Kidney (tissue), 14 donors: Measurements from ENCODE around the gene DAZAP1. TPM values are rescaled to one million over a fixed set of nuclear protein-coding genes. Genes with fewer than 3 reads are reported as not detected.
A peak's percentile ranks its signal among the peaks of the same experiment; 100 is the strongest.

ENCODE experiments used
- DNase-seq, 5 donors: peaks; one replicate each; pipeline ENCODE4 v3.0.0-alpha.2; 2013 to 2020
- FAIRE-seq: peaks from 2 replicates; lab custom pipeline; 2012; peaks lifted over from hg19 to GRCh38; lab: Jason Lieb, UNC
- H3K27ac ChIP-seq, 2 donors: one replicate each; pipeline ENCODE4 v1.7.0; 2013; ENCODE audit warnings: low read depth in 2 of 2, low read length in 2 of 2, inconsistent platforms in 1 of 2
- H3K27me3 ChIP-seq: one replicate; pipeline ENCODE4 v1.7.1; 2013; ENCODE audit warnings: low read length, inconsistent platforms; ENCODE audit not compliant: control insufficient read depth, insufficient read depth
- H3K36me3 ChIP-seq, 3 donors: one replicate each; pipeline versions ENCODE4 v1.7.0 to v1.7.1; 2013; ENCODE audit warnings: low read length in 3 of 3, control low read depth in 1 of 3, inconsistent platforms in 1 of 3; ENCODE audit not compliant: insufficient read depth in 3 of 3, control insufficient read depth in 2 of 3
- H3K4me1 ChIP-seq, 3 donors: one replicate each; pipeline versions ENCODE4 v1.7.0 to v1.7.1; 2013; ENCODE audit warnings: low read length in 3 of 3, inconsistent platforms in 1 of 3, low read depth in 1 of 3; ENCODE audit not compliant: control insufficient read depth in 2 of 3, insufficient read depth in 2 of 3
- H3K4me3 ChIP-seq, 3 donors: one replicate each; pipeline versions ENCODE4 v1.7.0 to v1.8.1; 2013; ENCODE audit warnings: low read length in 3 of 3, control low read depth in 1 of 3, inconsistent platforms in 1 of 3
- H3K9ac ChIP-seq, 3 donors: one replicate each; pipeline versions ENCODE4 v1.7.0 to v1.7.1; 2013; ENCODE audit warnings: low read length in 3 of 3, control low read depth in 1 of 3, inconsistent platforms in 1 of 3
- H3K9me3 ChIP-seq, 3 donors: one replicate each; pipeline versions ENCODE4 v1.7.0 to v1.7.1; 2013; ENCODE audit warnings: low read length in 3 of 3, control low read depth in 1 of 3, inconsistent platforms in 1 of 3; ENCODE audit not compliant: control insufficient read depth in 2 of 3, insufficient read depth in 1 of 3
- CTCF ChIP-seq: IDR thresholded peaks from 3 replicates; pipeline ENCODE4 v1.5.1; 2012; ENCODE audit warnings: mild to moderate bottlenecking, moderate library complexity, borderline replicate concordance; ENCODE audit not compliant: insufficient read depth; ENCODE audit errors: extremely low read depth
- intact Hi-C: fragments of 100-400 bp; cut with DNase I; formaldehyde crosslinking; loops from one replicate; pipeline ENCODE4 v1.11.1; 2022
- polyA plus RNA-seq: library from polyadenylated mRNA; stranded (reverse); fragments of 350-450 nt; fragmentation: Illumina TruSeq; extraction: RNeasy Lipid Tissue Mini Kit (QIAGEN cat#74804); gene quantifications from one replicate; pipeline ENCODE4 v1.2.3, GENCODE V29; 2014; ENCODE audit warnings: low read depth, low replicate concordance; ENCODE audit not compliant: insufficient read depth
- total RNA-seq: library from RNA; stranded (reverse); fragmentation: NEBNext Ultra II Directional; extraction: Animal tissue kit (Norgen Biotek cat#: 25700); gene quantifications from one replicate; pipeline ENCODE4 v1.2.1, GENCODE V29; 2021
- donor health status: control.
- donor health status: control.
- donor health status: control.
- donor health status: control.
- donor health status: control.
- donor health status: DM: yes; HTN: yes; CAD: no.
- donor health status: Normal renal cell carcinoma (clear cell type).

The DAZAP1 gene
- total and polyA plus RNA-seq, 2 donors from 2014 or later, result 47.7 to 98.5 TPM

- H3K9ac ChIP-seq, result no peak overlapping the region
- H3K36me3 ChIP-seq, result peaks cover 0 to 16% (median 9%) of the 10 kb centered on the region in 3 donors
- DNase-seq, result no peak
- intact Hi-C loops, result no loop called here
- H3K27me3 ChIP-seq, result no peaks in the 10 kb centered on the region
- TF ChIP-seq CTCF, result no peak
- H3K4me1 ChIP-seq, result peaks cover 0 to 8% (median 5%) of the 10 kb centered on the region in 3 donors
- no peak overlapping the region for H3K4me3 ChIP-seq
- no peak for FAIRE-seq
- H3K9me3 ChIP-seq, result no peaks in the 10 kb centered on the region
- no peak overlapping the region for H3K27ac ChIP-seq
Measured at GRCh38 chr19:1374250-1374577, 33.2 kb upstream of the DAZAP1 start.

- Histone ChIP-seq H3K27me3 (no peaks in the 10 kb centered on the region), H3K9ac (no peak overlapping the region), H3K4me3 (no peak overlapping the region), H3K9me3 (no peaks in the 10 kb centered on the region), H3K36me3 (peaks cover 0 to 10% (median 9%) of the 10 kb centered on the region in 3 donors), H3K27ac (no peak overlapping the region), H3K4me1 (peaks cover 0 to 1% (median under 1%) of the 10 kb centered on the region in 3 donors)
- no peak for DNase-seq
- no peak for TF ChIP-seq CTCF
- no peak for FAIRE-seq
- intact Hi-C loops, result no loop called here
Measured at GRCh38 chr19:1376415-1376805, 31.0 kb upstream of the DAZAP1 start.

GRCh38 chr19:1377176-1377964, 30.0 kb upstream of the DAZAP1 start:
- DNase-seq, result peak in 1 of 5 donors; percentile 73
- H3K27me3 ChIP-seq, result no peaks in the 10 kb centered on the region
- H3K9me3 ChIP-seq, result no peaks in the 10 kb centered on the region
- intact Hi-C loops, result no loop called here
- no peak overlapping the region for H3K4me3 ChIP-seq
- TF ChIP-seq CTCF, result no peak
- H3K9ac ChIP-seq, result no peak overlapping the region
- no peak for FAIRE-seq
- H3K36me3 ChIP-seq, result peaks cover 0 to 10% (median 9%) of the 10 kb centered on the region in 3 donors
- H3K27ac ChIP-seq, result no peak overlapping the region
- no peaks in the 10 kb centered on the region for H3K4me1 ChIP-seq
